ENCODE measurements around the gene PHF20. TPM values are rescaled to one million over a fixed set of nuclear protein-coding genes. Genes with fewer than 3 reads are reported as not detected.
"Not testable (repeated sequence)": the region's sequence is repeated elsewhere in the genome, so short reads cannot be mapped to it uniquely, and the experiment has no call there.

The PHF20 gene
- 42.2 to 46.1 TPM (median 44.6 TPM) in 3 replicates for total RNA-seq
- long read RNA-seq, full-length matches to known transcripts: 18 of 54 reads
- long read RNA-seq, partial matches to known transcripts: 20 of 54 reads
- long read RNA-seq, other reads (novel, unspliced or antisense): 16 of 54 reads

- Mint-ChIP-seq H3K4me1 (ENCODE audit: low read depth) (peaks cover 59% of the 10 kb centered on the region), H3K27ac (ENCODE audit: unreplicated experiment) (peak within 1 kb of the TSS; percentile 91), H3K9me3 (ENCODE audit: low read depth) (no peaks in the 10 kb centered on the region), H3K27me3 (ENCODE audit: low read depth) (no peaks in the 10 kb centered on the region), H3K4me3 (ENCODE audit: unreplicated experiment) (peak within 1 kb of the TSS; percentile 88), H3K36me3 (ENCODE audit: low read depth) (peaks cover 3% of the 10 kb centered on the region)
- peak; percentile 99 for DNase-seq (ENCODE audit: low spot score)
- TF ChIP-seq, protein P1, sequence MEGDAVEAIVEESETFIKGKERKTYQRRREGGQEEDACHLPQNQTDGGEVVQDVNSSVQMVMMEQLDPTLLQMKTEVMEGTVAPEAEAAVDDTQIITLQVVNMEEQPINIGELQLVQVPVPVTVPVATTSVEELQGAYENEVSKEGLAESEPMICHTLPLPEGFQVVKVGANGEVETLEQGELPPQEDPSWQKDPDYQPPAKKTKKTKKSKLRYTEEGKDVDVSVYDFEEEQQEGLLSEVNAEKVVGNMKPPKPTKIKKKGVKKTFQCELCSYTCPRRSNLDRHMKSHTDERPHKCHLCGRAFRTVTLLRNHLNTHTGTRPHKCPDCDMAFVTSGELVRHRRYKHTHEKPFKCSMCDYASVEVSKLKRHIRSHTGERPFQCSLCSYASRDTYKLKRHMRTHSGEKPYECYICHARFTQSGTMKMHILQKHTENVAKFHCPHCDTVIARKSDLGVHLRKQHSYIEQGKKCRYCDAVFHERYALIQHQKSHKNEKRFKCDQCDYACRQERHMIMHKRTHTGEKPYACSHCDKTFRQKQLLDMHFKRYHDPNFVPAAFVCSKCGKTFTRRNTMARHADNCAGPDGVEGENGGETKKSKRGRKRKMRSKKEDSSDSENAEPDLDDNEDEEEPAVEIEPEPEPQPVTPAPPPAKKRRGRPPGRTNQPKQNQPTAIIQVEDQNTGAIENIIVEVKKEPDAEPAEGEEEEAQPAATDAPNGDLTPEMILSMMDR (IDR thresholded peaks at IDR 0.05): no peak
Measured at GRCh38 chr20:35771689-35772562, at the start of gene PHF20. Gene PHF20 (plus strand): TSS chr20:35772015. CDS start chr20:35801523, 29,508 bp downstream.

DNA sequence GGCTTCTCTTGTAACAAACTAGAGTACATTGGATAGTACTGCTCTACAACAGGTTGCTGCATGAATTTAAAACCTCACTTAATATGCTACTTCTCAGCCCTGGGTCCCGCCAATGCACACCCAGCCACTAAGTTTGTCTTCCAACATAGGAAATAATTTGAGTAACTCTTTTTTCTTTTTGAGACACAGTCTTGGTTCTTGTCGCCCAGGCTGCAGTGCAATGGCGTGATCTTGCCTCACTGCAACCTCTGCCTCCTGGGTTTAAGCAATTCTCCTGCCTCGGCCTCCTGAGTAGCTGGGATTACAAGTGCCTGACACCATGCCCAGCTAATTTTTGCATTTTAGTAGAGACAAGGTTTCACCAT lies 48.6 kb upstream of the PHF20 start:
- H3K27ac Mint-ChIP-seq (ENCODE audit: unreplicated experiment); H3K4me1 Mint-ChIP-seq (ENCODE audit: low read depth): not testable (repeated sequence)

DNA sequence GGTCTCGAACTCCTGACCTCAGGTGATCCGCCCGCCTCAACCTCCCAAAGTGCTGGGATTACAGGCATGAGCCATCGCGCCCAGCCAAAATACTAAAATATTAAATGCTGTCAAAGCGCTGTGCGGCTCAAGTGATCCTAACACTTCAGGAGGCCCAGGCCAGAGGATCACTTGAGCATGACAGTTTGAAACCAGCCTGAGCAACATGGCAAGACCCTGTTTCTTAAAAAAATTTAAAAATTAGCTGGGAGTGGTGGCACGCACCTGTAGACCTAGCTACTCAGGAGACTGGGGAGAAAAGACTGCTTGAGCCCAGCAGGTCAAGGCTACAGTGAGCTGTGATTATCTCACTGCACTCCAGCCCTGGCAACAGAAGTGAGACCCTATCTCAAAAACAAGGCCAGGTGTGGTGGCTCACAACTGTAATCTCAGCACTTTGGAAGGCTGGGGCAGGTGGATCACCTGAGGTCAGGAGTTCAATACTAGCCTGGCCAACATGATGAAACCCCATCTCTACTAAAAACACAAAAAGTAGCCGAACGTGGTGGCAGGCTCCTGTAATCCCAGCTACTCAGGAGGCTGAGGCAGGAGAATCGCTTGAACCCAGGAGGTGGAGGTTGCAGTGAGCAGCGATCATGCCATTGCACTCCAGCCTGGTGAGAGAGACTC lies 48.0 kb upstream of the PHF20 start:
- not testable (repeated sequence) for H3K4me1 Mint-ChIP-seq (ENCODE audit: low read depth); H3K27ac Mint-ChIP-seq (ENCODE audit: unreplicated experiment); DNase-seq (ENCODE audit: low spot score); H3K9me3 Mint-ChIP-seq (ENCODE audit: low read depth); H3K4me3 Mint-ChIP-seq (ENCODE audit: unreplicated experiment); H3K27me3 Mint-ChIP-seq (ENCODE audit: low read depth)
- peaks cover 50% of the 10 kb centered on the region for H3K36me3 Mint-ChIP-seq (ENCODE audit: low read depth)

More for the DNA sequence above, 48.6 kb upstream of the PHF20 start:
- not testable (repeated sequence) for H3K27me3 Mint-ChIP-seq (ENCODE audit: low read depth); H3K9me3 Mint-ChIP-seq (ENCODE audit: low read depth); DNase-seq (ENCODE audit: low spot score); H3K4me3 Mint-ChIP-seq (ENCODE audit: unreplicated experiment)
- H3K36me3 Mint-ChIP-seq (ENCODE audit: low read depth): peaks cover 50% of the 10 kb centered on the region

GRCh38 chr20:35724321-35725230 lies 47.2 kb upstream of the PHF20 start:
- no peaks in the 10 kb centered on the region for H3K27me3 Mint-ChIP-seq (ENCODE audit: low read depth)
- TF ChIP-seq, protein P1 (IDR thresholded peaks at IDR 0.05): no peak
- no peak overlapping the region for H3K27ac Mint-ChIP-seq (ENCODE audit: unreplicated experiment)
- no peaks in the 10 kb centered on the region for H3K9me3 Mint-ChIP-seq (ENCODE audit: low read depth)
- peaks cover 47% of the 10 kb centered on the region for H3K36me3 Mint-ChIP-seq (ENCODE audit: low read depth)
- no peaks in the 10 kb centered on the region for H3K4me1 Mint-ChIP-seq (ENCODE audit: low read depth)
- no peak for DNase-seq (ENCODE audit: low spot score)
- no peak overlapping the region for H3K4me3 Mint-ChIP-seq (ENCODE audit: unreplicated experiment)

DNA sequence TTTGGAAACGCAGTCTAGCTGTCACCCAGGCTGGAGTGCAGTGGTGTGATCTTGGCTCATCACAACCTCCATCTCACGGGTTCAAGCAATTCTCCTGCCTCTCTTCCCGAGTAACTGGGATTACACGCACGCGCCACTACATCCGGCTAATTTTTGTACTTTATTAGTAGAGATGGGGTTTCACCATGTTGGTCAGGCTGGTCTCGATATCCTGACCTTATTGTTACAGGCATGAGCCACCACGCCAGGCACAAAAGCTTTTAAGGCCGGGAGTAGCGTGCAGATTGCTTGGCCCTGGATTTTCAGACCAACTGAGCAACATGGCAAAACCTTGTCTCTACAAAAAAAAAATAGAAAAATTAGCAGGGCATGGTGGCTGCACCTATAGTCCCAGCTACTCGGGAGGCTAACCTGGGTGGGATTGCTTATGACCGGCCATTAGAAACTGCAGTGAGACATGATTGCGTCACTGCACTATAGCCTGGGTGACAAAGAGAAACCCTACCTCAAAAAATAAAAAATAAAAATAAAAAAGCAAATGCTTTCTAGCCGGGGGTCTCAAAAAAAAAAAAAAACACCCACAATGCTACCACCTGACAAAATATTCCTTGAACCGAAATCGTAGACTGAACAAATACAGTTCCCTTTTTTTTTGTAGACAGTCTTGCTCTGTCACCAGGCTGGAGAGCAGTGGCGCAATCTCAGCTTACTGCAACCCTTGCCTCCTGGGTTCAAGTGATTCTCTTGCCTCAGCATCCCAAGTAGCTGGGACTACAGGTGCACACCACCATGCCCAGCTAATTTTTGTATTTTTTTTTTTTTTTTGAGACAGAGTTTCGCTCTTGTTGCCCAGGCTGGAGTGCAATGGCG lies 44.7 kb upstream of the PHF20 start:
- H3K9me3 Mint-ChIP-seq (ENCODE audit: low read depth): no peaks in the 10 kb centered on the region
- no peak for DNase-seq (ENCODE audit: low spot score)
- H3K4me3 Mint-ChIP-seq (ENCODE audit: unreplicated experiment): no peak overlapping the region
- peaks cover 42% of the 10 kb centered on the region for H3K36me3 Mint-ChIP-seq (ENCODE audit: low read depth)
- TF ChIP-seq, protein P1 (IDR thresholded peaks at IDR 0.05): no peak
- no peaks in the 10 kb centered on the region for H3K27me3 Mint-ChIP-seq (ENCODE audit: low read depth)
- no peak overlapping the region for H3K27ac Mint-ChIP-seq (ENCODE audit: unreplicated experiment)
- H3K4me1 Mint-ChIP-seq (ENCODE audit: low read depth): peaks cover 18% of the 10 kb centered on the region
